Measurements from ENCODE around the gene TXLNG. TPM values are rescaled to one million over a fixed set of nuclear protein-coding genes. Genes with fewer than 3 reads are reported as not detected.
"Not testable (repeated sequence)": the region's sequence is repeated elsewhere in the genome, so short reads cannot be mapped to it uniquely, and the experiment has no call there.

TXLNG gene
- total RNA-seq, 2 experiments from 2014 or later = 10.8 to 10.9 TPM

DNA sequence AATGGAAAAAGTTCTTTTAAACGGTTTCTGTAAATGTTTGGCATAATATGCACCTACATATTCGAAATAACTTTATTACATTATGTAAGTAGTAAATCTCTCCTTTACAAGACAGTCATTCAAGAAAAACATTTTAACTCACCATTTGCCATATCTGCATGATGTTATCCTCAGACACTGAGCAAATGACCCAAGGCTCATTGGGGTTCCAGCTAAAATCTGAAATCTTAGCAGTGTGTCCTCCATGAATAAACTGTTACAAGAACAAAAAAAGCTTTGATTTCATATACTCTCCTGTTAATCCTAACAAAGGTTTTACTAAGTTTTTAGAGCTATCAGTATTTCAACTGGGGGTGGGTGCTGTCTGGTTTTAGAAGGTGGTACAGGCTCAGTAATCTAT, 59.4 kb downstream of the TXLNG start:
- ATAC-seq = no peak
- Mint-ChIP-seq H3K27me3 (ENCODE audit: low read depth) (no peaks in the 10 kb centered on the region), H3K9me3 (ENCODE audit: insufficient read depth) (no peaks in the 10 kb centered on the region), H3K4me1 (ENCODE audit: low read depth) (peaks cover 3% of the 10 kb centered on the region), H3K4me3 (no peak overlapping the region), H3K27ac (no peak overlapping the region), H3K36me3 (ENCODE audit: low read depth) (peaks cover 47% of the 10 kb centered on the region)
- DNase-seq = no peak
- POLR2A ChIA-PET = interaction anchor here (0.5 kb wide), 1 partner anchor 32 kb away, joined by 3 read pairs; no protein-coding TSS in a partner anchor
- CTCF ChIA-PET = no interaction called here

DNA sequence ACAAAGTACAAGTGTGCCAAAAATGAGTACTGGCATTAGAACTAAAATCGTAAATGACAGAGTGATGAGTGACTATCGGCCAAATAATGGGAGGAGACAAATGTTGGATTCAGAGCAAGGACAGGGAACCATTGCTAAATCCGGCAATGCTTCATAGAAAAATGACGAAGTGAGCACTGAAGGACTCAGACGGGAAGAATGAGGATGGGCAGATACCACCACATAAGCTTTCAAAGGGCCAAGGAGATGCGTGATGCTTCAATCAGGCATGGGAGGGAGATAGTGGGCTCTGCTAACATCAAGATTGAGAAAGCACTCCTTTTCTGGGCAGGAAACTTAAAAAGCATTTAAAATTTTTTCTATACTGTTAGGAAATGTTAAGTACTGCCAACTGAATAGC, 62.3 kb downstream of the TXLNG start:
- H3K9me3 Mint-ChIP-seq (ENCODE audit: insufficient read depth) = no peaks in the 10 kb centered on the region
- no peak overlapping the region for H3K27ac Mint-ChIP-seq
- CTCF ChIA-PET = no interaction called here
- POLR2A ChIA-PET = interaction anchor here (0.9 kb wide), 1 partner anchor 13 kb away, joined by 3 read pairs; no protein-coding TSS in a partner anchor
- H3K4me3 Mint-ChIP-seq = no peak overlapping the region
- ATAC-seq (no peak), DNase-seq (no peak)
- H3K36me3 Mint-ChIP-seq (ENCODE audit: low read depth) = peaks cover 53% of the 10 kb centered on the region
- peaks cover 4% of the 10 kb centered on the region for H3K4me1 Mint-ChIP-seq (ENCODE audit: low read depth)
- no peaks in the 10 kb centered on the region for H3K27me3 Mint-ChIP-seq (ENCODE audit: low read depth)

- DNase-seq (no peak), ATAC-seq (no peak)
- no peaks in the 10 kb centered on the region for H3K9me3 Mint-ChIP-seq (ENCODE audit: insufficient read depth)
- no peak overlapping the region for H3K4me3 Mint-ChIP-seq
- H3K27me3 Mint-ChIP-seq (ENCODE audit: low read depth) = no peaks in the 10 kb centered on the region
- H3K36me3 Mint-ChIP-seq (ENCODE audit: low read depth) = peaks cover 44% of the 10 kb centered on the region
- CTCF ChIA-PET = interaction anchor here (0.9 to 1.4 kb wide), 2 partner anchors 16 to 31 kb away, joined by 3 read pairs; no protein-coding TSS in a partner anchor
- POLR2A ChIA-PET = interaction anchor here (1.7 kb wide), 1 partner anchor 15 kb away, joined by 3 read pairs; no protein-coding TSS in a partner anchor
- peaks cover 7% of the 10 kb centered on the region for H3K4me1 Mint-ChIP-seq (ENCODE audit: low read depth)
- peak overlapping the region; percentile 66 for H3K27ac Mint-ChIP-seq
Observed at GRCh38 chrX:16851421-16851820, 65.2 kb downstream of the TXLNG start.

DNA sequence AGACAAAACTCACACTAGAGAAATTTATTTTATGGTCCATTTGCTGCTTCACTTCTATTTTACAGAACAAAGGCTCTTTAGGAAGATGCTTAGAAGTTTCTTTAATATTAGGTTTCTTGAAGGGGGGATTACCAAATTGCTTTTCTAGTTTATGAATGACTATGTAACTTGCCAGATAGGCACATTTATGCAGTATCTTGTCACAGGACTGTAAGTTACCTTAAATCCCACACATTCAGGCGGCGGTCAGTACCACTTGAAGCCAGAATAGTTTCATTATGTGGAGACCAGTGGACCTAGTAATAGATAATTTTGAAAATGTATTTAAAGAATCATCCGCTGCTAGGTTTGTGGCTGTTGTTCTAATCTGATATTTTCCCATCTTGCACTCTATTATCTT, 65.6 kb downstream of the TXLNG start:
- ATAC-seq (no peak), DNase-seq (no peak)
- Mint-ChIP-seq H3K27ac (no peak overlapping the region), H3K36me3 (ENCODE audit: low read depth) (peaks cover 48% of the 10 kb centered on the region), H3K9me3 (ENCODE audit: insufficient read depth) (no peaks in the 10 kb centered on the region), H3K27me3 (ENCODE audit: low read depth) (no peaks in the 10 kb centered on the region), H3K4me3 (no peak overlapping the region), H3K4me1 (ENCODE audit: low read depth) (peaks cover 11% of the 10 kb centered on the region)
- POLR2A ChIA-PET = interaction anchor here (0.6 to 1.7 kb wide), 2 partner anchors 15 to 40 kb away, joined by 3 read pairs; no protein-coding TSS in a partner anchor
- CTCF ChIA-PET = interaction anchor here (0.9 to 1.4 kb wide), 3 partner anchors 17 to 31 kb away, joined by 3 read pairs; no protein-coding TSS in a partner anchor

DNA sequence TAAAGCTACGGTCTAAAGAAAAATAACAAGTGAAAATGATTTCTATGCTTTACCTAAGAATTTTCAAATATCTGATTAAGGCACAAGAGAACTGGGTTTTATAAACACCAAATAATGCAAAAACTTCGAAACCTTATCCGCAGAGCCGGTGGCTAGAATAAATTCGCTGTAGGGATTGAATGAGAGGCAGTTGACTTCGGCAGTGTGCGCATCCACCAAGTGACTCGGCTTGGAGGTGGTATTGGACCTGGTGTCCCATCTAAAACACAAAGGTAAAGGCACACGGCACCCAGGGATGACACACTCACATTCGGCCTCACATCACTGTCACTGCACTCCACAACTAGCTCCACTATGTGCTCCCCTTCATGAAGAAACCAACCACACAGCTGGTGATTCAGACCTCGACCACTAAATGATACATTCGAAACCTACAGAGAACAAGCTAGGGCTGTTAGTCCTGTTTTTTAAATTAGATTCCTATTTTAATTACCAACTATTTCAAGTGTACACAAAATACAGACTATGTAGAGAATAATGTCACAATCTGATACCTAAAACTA, 66.4 kb downstream of the TXLNG start:
- no peak for DNase-seq
- no peak overlapping the region for H3K4me3 Mint-ChIP-seq
- H3K27ac Mint-ChIP-seq = no peak overlapping the region
- peaks cover 16% of the 10 kb centered on the region for H3K4me1 Mint-ChIP-seq (ENCODE audit: low read depth)
- no peaks in the 10 kb centered on the region for H3K27me3 Mint-ChIP-seq (ENCODE audit: low read depth)
- ATAC-seq = no peak
- POLR2A ChIA-PET = interaction anchor here (0.6 to 1.7 kb wide), 3 partner anchors 14 to 39 kb away, joined by 3 to 4 read pairs (median 3); no protein-coding TSS in a partner anchor
- H3K9me3 Mint-ChIP-seq (ENCODE audit: insufficient read depth) = no peaks in the 10 kb centered on the region
- H3K36me3 Mint-ChIP-seq (ENCODE audit: low read depth) = peaks cover 55% of the 10 kb centered on the region
- CTCF ChIA-PET = interaction anchor here (0.9 to 1.4 kb wide), 3 partner anchors 18 to 30 kb away, joined by 3 to 4 read pairs (median 3); no protein-coding TSS in a partner anchor

- CTCF ChIA-PET = interaction anchor here (1.0 kb wide), 1 partner anchor 29 kb away, joined by 4 read pairs; no protein-coding TSS in a partner anchor
Observed at GRCh38 chrX:16853537-16853936, 67.3 kb downstream of the TXLNG start.

DNA sequence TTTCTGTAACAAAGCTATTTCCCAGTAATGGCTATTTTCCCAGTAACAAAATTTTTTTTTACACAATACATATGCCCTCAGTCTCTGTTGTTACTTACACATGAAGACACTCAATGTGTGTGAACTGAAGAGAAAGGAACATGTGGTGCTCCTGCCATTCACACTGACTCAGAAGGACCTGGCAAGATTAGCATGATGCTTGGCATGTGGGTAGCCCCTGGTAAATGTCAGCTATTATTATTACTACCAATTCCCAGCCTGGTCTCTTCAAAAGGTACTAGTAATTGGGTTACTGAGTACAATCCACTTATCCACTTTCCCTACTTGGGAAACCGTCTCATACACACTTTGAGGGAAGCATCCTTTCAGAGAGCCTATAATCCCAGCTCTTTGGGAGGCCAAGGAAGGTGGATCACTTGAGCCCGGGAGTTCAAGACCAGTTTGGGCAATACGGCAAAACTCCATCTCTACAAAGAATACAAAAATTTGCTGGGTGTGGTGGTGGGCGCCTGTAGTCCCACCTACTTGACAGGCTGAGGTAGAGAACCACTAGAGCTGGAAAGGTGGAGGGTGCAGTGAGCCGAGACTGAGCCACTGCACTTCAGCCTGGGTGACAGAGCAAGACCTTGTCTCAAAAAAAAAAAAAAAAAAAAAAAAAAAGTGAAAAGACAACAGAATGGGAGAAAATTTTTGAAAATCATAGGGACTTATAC, 69.3 kb downstream of the TXLNG start:
- ChIA-PET CTCF (interaction anchor here (1.2 to 1.4 kb wide), 2 partner anchors 28 to 191 kb away, joined by 5 to 6 read pairs; no protein-coding TSS in a partner anchor), POLR2A (no interaction called here)
- H3K4me1 Mint-ChIP-seq (ENCODE audit: low read depth) = peaks cover 25% of the 10 kb centered on the region

More at GRCh38 chrX:16853537-16853936, 67.3 kb downstream of the TXLNG start:
- peaks cover 16% of the 10 kb centered on the region for H3K4me1 Mint-ChIP-seq (ENCODE audit: low read depth)
- H3K36me3 Mint-ChIP-seq (ENCODE audit: low read depth) = peaks cover 50% of the 10 kb centered on the region
- no peak for ATAC-seq
- no peaks in the 10 kb centered on the region for H3K27me3 Mint-ChIP-seq (ENCODE audit: low read depth)
- H3K9me3 Mint-ChIP-seq (ENCODE audit: insufficient read depth) = no peaks in the 10 kb centered on the region
- no peak overlapping the region for H3K27ac Mint-ChIP-seq
- DNase-seq = no peak
- POLR2A ChIA-PET = interaction anchor here (0.6 kb wide), 1 partner anchor 34 kb away, joined by 3 read pairs; no protein-coding TSS in a partner anchor
- no peak overlapping the region for H3K4me3 Mint-ChIP-seq

DNA sequence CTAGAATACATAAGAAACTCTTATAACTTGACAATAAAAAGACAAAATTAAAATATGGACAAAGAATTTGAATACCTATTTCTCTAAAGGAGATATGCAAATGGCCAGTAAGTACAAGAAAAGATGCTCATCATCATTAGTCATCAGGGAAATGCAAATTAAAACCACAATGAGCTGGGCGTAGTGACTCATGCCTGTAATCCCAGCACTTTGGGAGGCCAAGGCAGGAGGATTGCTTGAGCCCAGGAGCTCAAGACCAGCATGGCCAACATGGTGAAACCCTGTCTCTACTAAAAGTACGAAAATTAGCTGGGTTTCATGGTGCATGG, 69.8 kb downstream of the TXLNG start:
- POLR2A ChIA-PET, H3K27ac Mint-ChIP-seq: not testable (repeated sequence)
- H3K4me1 Mint-ChIP-seq (ENCODE audit: low read depth) = peaks cover 25% of the 10 kb centered on the region

More for the DNA sequence above, 69.3 kb downstream of the TXLNG start:
- DNase-seq (no peak), ATAC-seq (no peak)
- no peak overlapping the region for H3K4me3 Mint-ChIP-seq
- H3K27me3 Mint-ChIP-seq (ENCODE audit: low read depth) = no peaks in the 10 kb centered on the region
- no peaks in the 10 kb centered on the region for H3K9me3 Mint-ChIP-seq (ENCODE audit: insufficient read depth)
- H3K36me3 Mint-ChIP-seq (ENCODE audit: low read depth) = peaks cover 52% of the 10 kb centered on the region
- no peak overlapping the region for H3K27ac Mint-ChIP-seq

GRCh38 chrX:16856744-16857143, 70.5 kb downstream of the TXLNG start:
- Mint-ChIP-seq H3K27ac (no peak overlapping the region), H3K9me3 (ENCODE audit: insufficient read depth) (no peaks in the 10 kb centered on the region), H3K4me1 (ENCODE audit: low read depth) (peaks cover 24% of the 10 kb centered on the region), H3K4me3 (no peak overlapping the region), H3K27me3 (ENCODE audit: low read depth) (no peaks in the 10 kb centered on the region), H3K36me3 (ENCODE audit: low read depth) (peaks cover 49% of the 10 kb centered on the region)
- ATAC-seq = no peak
- ChIA-PET CTCF (interaction anchor here (1.2 to 1.4 kb wide), 2 partner anchors 26 to 190 kb away, joined by 5 to 6 read pairs; no protein-coding TSS in a partner anchor), POLR2A (no interaction called here)
- DNase-seq = no peak

More for the DNA sequence above, 69.8 kb downstream of the TXLNG start:
- not testable (repeated sequence) for H3K27me3 Mint-ChIP-seq (ENCODE audit: low read depth); H3K4me3 Mint-ChIP-seq; H3K9me3 Mint-ChIP-seq (ENCODE audit: insufficient read depth); DNase-seq
- peak; percentile 39 for ATAC-seq
- peaks cover 52% of the 10 kb centered on the region for H3K36me3 Mint-ChIP-seq (ENCODE audit: low read depth)
- CTCF ChIA-PET = interaction anchor here (1.2 to 1.4 kb wide), 2 partner anchors 27 to 190 kb away, joined by 5 to 6 read pairs; no protein-coding TSS in a partner anchor

GRCh38 chrX:16862829-16863228, 76.6 kb downstream of the TXLNG start:
- ChIA-PET CTCF (no interaction called here), POLR2A (no interaction called here)
- Mint-ChIP-seq H3K36me3 (ENCODE audit: low read depth) (peaks cover 36% of the 10 kb centered on the region), H3K27me3 (ENCODE audit: low read depth) (no peaks in the 10 kb centered on the region), H3K9me3 (ENCODE audit: insufficient read depth) (no peaks in the 10 kb centered on the region), H3K4me3 (no peak overlapping the region), H3K27ac (no peak overlapping the region), H3K4me1 (ENCODE audit: low read depth) (peaks cover 25% of the 10 kb centered on the region)
- ATAC-seq (no peak), DNase-seq (no peak)

- CTCF ChIA-PET = interaction anchor here (1.5 kb wide), 1 partner anchor 15 kb away, joined by 5 read pairs; no protein-coding TSS in a partner anchor
- peaks cover 36% of the 10 kb centered on the region for H3K4me1 Mint-ChIP-seq (ENCODE audit: low read depth)
Observed at GRCh38 chrX:16867947-16868346, 81.7 kb downstream of the TXLNG start.

More at GRCh38 chrX:16867947-16868346, 81.7 kb downstream of the TXLNG start:
- peak overlapping the region; percentile 89 for H3K4me3 Mint-ChIP-seq
- no peaks in the 10 kb centered on the region for H3K9me3 Mint-ChIP-seq (ENCODE audit: insufficient read depth)
- H3K27ac Mint-ChIP-seq = peak overlapping the region; percentile 43
- peaks cover 25% of the 10 kb centered on the region for H3K36me3 Mint-ChIP-seq (ENCODE audit: low read depth)
- ATAC-seq (no peak), DNase-seq (no peak)
- H3K27me3 Mint-ChIP-seq (ENCODE audit: low read depth) = no peaks in the 10 kb centered on the region
- POLR2A ChIA-PET = no interaction called here

All from activated CD8-positive, alpha-beta T cell treated with anti-CD3 and anti-CD28 coated beads, Interleukin-2, amount 10 ng/mL, durations not matched to agents 7 days and 5 days (primary cell).